ENCODE measurements around the gene SAGE1. TPM values are rescaled to one million over a fixed set of nuclear protein-coding genes. Genes with fewer than 3 reads are reported as not detected.

Gene SAGE1
- total and polyA plus RNA-seq, 2 of the 8 experiments (the other 6 are each of a cell fraction or from before 2014, with no cell fraction given) = not detected

DNA sequence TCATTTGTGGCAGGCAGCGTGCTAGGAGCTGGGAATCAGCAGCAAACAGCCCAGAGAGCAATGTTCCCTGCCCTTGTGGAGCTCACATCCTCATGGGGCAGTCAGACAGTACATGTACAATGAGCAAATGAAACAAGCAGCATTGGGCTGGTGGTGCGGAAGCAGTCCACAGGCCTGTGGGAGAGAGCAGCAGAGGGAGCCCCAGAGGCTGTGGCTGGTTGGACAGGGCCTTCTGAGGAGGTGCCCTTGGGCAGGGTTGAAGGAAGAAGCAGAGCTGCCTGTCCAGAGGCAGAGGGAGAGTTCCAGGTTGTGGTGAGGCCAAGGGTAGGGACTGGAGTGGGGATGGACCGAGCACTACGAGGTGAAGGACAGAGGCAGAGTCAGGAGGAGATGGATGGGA lies 57.8 kb downstream of the SAGE1 start (continued):
- TF ChIP-seq RNF2 (IDR thresholded peaks at IDR 0.05; ENCODE audit: borderline replicate concordance, low read depth, low read length, missing control alignments, poor library complexity, severe bottlenecking) (no peak), MAFK (IDR thresholded peaks at IDR 0.05; ENCODE audit: low read depth, low read length) (no peak), TCF12 (IDR thresholded peaks at IDR 0.05; ENCODE audit: low read depth, low read length) (no peak), EGR1 (IDR thresholded peaks at IDR 0.05; ENCODE audit: borderline replicate concordance, low read depth, low read length) (no peak), SP1 (IDR thresholded peaks at IDR 0.05; ENCODE audit: low read depth, low read length) (no peak), YY1 (IDR thresholded peaks at IDR 0.05; ENCODE audit: low read depth, low read length) (no peak), RBBP5 (IDR thresholded peaks at IDR 0.05; ENCODE audit: borderline replicate concordance, low read depth, low read length) (no peak), TAF7 (optimal IDR thresholded peaks at IDR 0.05; ENCODE audit: borderline replicate concordance, low read depth, low read length) (no peak), POLR2A (IDR thresholded peaks at IDR 0.05; ENCODE audit: control extremely low read depth in 1 of 2, low read depth in 2 of 2, low read length in 2 of 2) (no peak)

Other genes with a start within 250 kb of the SAGE1 start
- not detected in 2 replicates for gene CT45A1, start 180.1 kb upstream of the SAGE1 start, total RNA-seq (2021; fragmentation: NEBNext Ultra II Directional; extraction: Animal tissue kit (Norgen Biotek cat#: 25700))
- gene CT45A1, start 180.1 kb upstream of the SAGE1 start, polyA plus RNA-seq (2011; rRNA removed) = not detected in 2 replicates
- not detected in 2 replicates for gene CT45A3, start 125.5 kb upstream of the SAGE1 start, total RNA-seq (2021; fragmentation: NEBNext Ultra II Directional; extraction: Animal tissue kit (Norgen Biotek cat#: 25700))
- not detected in 2 replicates for gene CT45A3, start 125.5 kb upstream of the SAGE1 start, polyA plus RNA-seq (2011; rRNA removed)
- not detected in 2 replicates for gene CT45A5, start 108.2 kb upstream of the SAGE1 start, total RNA-seq (2021; fragmentation: NEBNext Ultra II Directional; extraction: Animal tissue kit (Norgen Biotek cat#: 25700))
- gene CT45A5, start 108.2 kb upstream of the SAGE1 start, polyA plus RNA-seq (2011; rRNA removed) = not detected in 2 replicates
- gene CT45A6, start 90.9 kb upstream of the SAGE1 start, total RNA-seq (2021; fragmentation: NEBNext Ultra II Directional; extraction: Animal tissue kit (Norgen Biotek cat#: 25700)) = not detected in 2 replicates
- gene CT45A6, start 90.9 kb upstream of the SAGE1 start, polyA plus RNA-seq (2011; rRNA removed) = not detected in 2 replicates
- gene CT45A2, start 73.7 kb upstream of the SAGE1 start, total RNA-seq (2021; fragmentation: NEBNext Ultra II Directional; extraction: Animal tissue kit (Norgen Biotek cat#: 25700)) = not detected in 2 replicates
- gene CT45A2, start 73.7 kb upstream of the SAGE1 start, polyA plus RNA-seq (2011; rRNA removed) = not detected in 2 replicates
- gene CT45A7, start 56.4 kb upstream of the SAGE1 start, total RNA-seq (2021; fragmentation: NEBNext Ultra II Directional; extraction: Animal tissue kit (Norgen Biotek cat#: 25700)) = not detected in 2 replicates
- not detected in 2 replicates for gene CT45A7, start 56.4 kb upstream of the SAGE1 start, polyA plus RNA-seq (2011; rRNA removed)
- gene CT45A8, start 39.2 kb upstream of the SAGE1 start, total RNA-seq (2021; fragmentation: NEBNext Ultra II Directional; extraction: Animal tissue kit (Norgen Biotek cat#: 25700)) = not detected in 2 replicates
- gene CT45A8, start 39.2 kb upstream of the SAGE1 start, polyA plus RNA-seq (2011; rRNA removed) = not detected in 2 replicates
- not detected in 2 replicates for gene CT45A9, start 21.9 kb upstream of the SAGE1 start, total RNA-seq (2021; fragmentation: NEBNext Ultra II Directional; extraction: Animal tissue kit (Norgen Biotek cat#: 25700))
- gene CT45A9, start 21.9 kb upstream of the SAGE1 start, polyA plus RNA-seq (2011; rRNA removed) = not detected in 2 replicates
- gene CT45A10, start 272 bp upstream of the SAGE1 start, total RNA-seq (2021; fragmentation: NEBNext Ultra II Directional; extraction: Animal tissue kit (Norgen Biotek cat#: 25700)) = not detected in 2 replicates
- not detected in 2 replicates for gene CT45A10, start 272 bp upstream of the SAGE1 start, polyA plus RNA-seq (2011; rRNA removed)
- 19.1 and 20.5 TPM in 2 replicates for gene MMGT1, start 80.3 kb downstream of the SAGE1 start, total RNA-seq (2021; fragmentation: NEBNext Ultra II Directional; extraction: Animal tissue kit (Norgen Biotek cat#: 25700))
- 6.3 and 10.0 TPM in 2 replicates for gene MMGT1, start 80.3 kb downstream of the SAGE1 start, polyA plus RNA-seq (2011; rRNA removed)
- gene SLC9A6, start 91.7 kb downstream of the SAGE1 start, total RNA-seq (2021; fragmentation: NEBNext Ultra II Directional; extraction: Animal tissue kit (Norgen Biotek cat#: 25700)) = 12.2 and 14.1 TPM in 2 replicates
- gene SLC9A6, start 91.7 kb downstream of the SAGE1 start, polyA plus RNA-seq (2011; rRNA removed) = 5.6 and 8.0 TPM in 2 replicates